ENCODE measurements around the gene GRIN2D.

GRCh38 chr19:48363500-48363809 is 30.0 kb upstream of the GRIN2D start:
- TF ChIP-seq CTCF (IDR thresholded peaks at IDR 0.05; ENCODE audit: borderline replicate concordance, extremely low read depth, low read length, poor library complexity, severe bottlenecking) (no peak), EZH2 (IDR thresholded peaks at IDR 0.05; ENCODE audit: borderline replicate concordance, low read depth, low read length, severe bottlenecking) (no peak)
